ENCODE measurements around the gene ITGB7. TPM values are rescaled to one million over a fixed set of nuclear protein-coding genes. Genes with fewer than 3 reads are reported as not detected.

The ITGB7 gene
- total and polyA plus RNA-seq, 9 of the 15 experiments (the other 6 are each of a cell fraction or from before 2014, with no cell fraction given): 0.06 to 2.0 (median 0.67) TPM

DNA sequence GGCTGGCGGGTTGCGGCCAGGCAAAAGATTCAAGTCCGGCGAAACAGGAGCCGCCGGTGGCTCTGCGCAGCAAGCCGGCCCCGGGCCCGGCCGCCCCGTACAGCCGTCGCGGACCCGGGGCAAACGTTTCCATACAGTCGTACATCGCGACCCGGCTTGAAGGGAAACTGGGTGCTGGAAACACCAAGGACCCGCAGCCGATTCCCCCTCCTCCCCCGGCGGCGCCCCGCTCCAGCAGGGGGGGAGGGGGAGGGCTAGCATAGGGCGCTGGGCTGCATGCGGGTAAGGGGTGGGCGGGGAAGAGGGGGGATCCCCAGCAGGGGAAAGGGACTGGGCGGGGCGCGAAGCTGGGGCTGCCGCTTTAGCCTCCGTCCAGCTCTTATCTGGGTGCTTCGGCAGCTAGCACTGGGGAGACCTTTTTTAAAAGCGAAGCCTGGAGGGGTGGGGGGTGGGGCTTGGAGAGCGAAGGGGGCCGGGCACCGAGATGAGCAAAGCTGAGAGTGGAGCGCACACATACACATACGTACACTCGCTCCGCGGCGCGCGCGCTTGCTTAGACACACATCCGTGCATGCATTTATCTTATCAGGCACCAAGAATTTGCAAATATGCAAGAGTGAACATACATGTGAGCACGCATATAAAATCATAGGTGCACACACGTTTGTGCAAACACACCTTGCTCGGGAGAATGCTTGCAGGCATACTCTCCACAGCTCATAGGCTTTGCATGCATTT lies 13.1 kb upstream of the ITGB7 start (continued):
- TF ChIP-seq PCBP1 (IDR thresholded peaks at IDR 0.05; ENCODE audit: low read depth, low read length, poor library complexity, severe bottlenecking): peak; percentile 53
- TF ChIP-seq TGIF2 (CRISPR knock-in tag; IDR thresholded peaks at IDR 0.05): no peak
- TF ChIP-seq RBBP5 (IDR thresholded peaks at IDR 0.05; ENCODE audit: borderline replicate concordance, insufficient read depth, low read length, poor library complexity, severe bottlenecking): peak; percentile 58
- TF ChIP-seq FOXJ3 (CRISPR knock-in tag; IDR thresholded peaks at IDR 0.05): no peak
- no peak for TF ChIP-seq RBM17 (IDR thresholded peaks at IDR 0.05; ENCODE audit: borderline replicate concordance, low read depth, low read length)
- no peak for TF ChIP-seq ZNF76 (CRISPR knock-in tag; IDR thresholded peaks at IDR 0.05; ENCODE audit: borderline replicate concordance)
- peak; percentile 29; the same call in 1 of the 2 replicates for TF ChIP-seq RBFOX2 (IDR thresholded peaks at IDR 0.05; ENCODE audit: low read depth, low read length)
- TF ChIP-seq CBX3 (IDR thresholded peaks at IDR 0.05; ENCODE audit: borderline replicate concordance in 1 of 2, low read length in 2 of 2): 0 out of 3 replicates have a peak, but pooled peaks of 1 of the 2 experiments have one; percentile 9
- no peak for TF ChIP-seq ZNF436 (CRISPR knock-in tag; IDR thresholded peaks at IDR 0.05)
- TF ChIP-seq, protein P1, sequence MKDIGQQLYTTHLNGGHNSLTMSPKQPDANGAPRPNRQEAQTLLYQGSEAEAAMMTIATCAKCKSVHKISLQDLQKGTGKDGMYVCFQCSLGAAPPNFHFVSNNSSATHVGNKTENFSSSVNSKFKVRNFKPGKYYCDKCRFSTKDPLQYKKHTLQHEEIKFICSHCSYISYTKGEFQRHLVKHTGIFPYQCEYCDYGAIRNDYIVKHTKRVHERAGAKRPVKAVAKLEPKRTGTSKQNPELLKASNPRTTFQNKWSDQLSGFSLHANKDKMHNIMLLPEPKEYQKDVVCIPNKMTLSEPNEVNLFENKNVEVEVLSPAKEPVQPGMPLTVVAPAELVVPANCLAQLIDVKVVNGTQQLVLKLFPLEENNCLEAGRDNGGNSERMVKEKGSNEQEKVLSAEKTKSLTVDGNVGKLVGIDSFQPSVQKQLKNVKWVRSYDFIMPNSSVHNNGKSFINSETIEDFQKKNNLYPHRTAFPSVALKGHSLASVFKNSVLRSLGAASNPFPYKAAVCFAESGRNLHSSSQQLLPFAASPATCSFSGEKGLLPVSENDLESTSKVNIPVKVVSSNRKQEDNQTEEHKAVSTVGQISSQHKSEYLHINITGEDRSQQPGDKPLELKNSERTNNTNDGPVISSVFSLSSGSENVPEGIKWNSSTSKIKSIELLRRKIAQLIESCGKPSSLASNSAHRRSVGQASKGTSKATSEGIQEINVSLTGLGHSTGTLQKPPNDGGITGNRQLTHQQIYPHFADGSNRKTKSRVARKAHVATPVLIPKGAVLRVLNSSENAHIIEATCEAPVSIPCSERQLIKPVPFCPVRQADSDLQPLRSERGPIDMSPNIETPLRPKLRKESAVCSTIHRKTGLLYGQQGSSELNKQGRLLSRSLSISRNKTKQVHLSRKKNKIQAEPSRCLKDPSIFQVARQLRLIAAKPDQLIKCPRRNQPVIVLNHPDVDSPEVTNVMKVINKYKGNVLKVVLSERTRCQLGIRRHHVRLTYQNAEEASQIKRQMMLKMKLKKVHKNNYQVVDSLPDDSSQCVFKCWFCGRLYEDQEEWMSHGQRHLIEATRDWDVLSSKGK (CRISPR knock-in tag; IDR thresholded peaks at IDR 0.05): no peak
- TF ChIP-seq, protein P2, sequence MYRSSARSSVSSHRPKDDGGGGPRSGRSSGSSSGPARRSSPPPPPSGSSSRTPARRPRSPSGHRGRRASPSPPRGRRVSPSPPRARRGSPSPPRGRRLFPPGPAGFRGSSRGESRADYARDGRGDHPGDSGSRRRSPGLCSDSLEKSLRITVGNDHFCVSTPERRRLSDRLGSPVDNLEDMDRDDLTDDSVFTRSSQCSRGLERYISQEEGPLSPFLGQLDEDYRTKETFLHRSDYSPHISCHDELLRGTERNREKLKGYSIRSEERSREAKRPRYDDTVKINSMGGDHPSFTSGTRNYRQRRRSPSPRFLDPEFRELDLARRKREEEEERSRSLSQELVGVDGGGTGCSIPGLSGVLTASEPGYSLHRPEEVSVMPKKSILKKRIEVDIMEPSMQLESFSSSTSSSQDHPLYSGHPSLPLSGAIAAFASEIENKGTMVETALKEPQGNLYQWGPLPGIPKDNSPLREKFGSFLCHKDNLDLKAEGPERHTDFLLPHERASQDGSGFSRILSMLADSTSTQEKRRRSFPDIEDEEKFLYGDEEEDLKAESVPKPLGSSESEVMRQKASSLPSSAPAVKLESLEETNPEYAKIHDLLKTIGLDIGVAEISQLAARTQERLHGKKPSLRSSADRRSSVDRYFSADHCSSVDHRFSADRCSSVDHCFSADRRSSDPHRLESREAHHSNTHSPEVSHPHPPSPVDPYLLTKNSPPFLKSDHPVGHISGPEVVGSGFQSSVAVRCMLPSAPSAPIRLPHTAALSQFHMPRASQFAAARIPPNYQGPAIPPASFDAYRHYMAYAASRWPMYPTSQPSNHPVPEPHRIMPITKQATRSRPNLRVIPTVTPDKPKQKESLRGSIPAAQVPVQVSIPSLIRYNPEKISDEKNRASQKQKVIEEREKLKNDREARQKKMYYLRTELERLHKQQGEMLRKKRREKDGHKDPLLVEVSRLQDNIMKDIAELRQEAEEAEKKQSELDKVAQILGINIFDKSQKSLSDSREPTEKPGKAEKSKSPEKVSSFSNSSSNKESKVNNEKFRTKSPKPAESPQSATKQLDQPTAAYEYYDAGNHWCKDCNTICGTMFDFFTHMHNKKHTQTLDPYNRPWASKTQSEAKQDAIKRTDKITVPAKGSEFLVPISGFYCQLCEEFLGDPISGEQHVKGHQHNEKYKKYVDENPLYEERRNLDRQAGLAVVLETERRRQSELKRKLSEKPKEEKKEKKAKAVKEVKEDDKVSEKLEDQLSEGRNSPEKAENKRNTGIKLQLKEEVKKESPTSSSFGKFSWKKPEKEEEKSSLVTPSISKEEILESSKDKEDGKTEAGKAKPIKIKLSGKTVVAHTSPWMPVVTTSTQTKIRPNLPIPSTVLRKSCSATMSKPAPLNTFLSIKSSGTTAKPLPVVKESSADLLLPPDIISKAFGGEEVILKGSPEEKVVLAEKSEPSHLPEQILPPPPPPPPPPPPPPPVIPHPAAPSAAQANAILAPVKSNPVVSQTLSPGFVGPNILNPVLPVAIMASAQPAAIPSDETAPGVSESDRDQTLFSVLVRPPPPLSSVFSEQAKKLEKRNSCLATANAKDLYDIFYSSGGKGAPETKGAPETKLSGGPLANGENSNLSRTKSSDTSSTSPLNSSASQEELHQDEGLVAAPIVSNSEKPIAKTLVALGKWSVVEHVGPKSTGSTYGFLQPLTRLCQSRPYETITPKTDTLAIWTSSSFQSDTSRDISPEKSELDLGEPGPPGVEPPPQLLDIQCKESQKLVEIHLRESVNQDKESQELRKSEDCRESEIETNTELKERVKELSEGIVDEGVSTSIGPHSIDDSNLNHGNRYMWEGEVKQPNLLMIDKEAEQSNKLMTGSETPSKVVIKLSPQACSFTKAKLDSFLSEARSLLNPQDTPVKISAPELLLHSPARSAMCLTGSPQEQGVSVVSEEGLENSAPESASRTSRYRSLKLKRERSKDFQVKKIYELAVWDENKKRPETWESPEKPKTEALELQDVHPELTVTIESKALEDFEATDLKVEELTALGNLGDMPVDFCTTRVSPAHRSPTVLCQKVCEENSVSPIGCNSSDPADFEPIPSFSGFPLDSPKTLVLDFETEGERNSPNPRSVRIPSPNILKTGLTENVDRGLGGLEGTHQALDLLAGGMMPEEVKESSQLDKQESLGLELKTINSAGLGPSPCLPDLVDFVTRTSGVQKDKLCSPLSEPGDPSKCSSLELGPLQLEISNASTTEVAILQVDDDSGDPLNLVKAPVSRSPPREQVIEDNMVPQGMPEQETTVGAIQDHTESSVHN (IDR thresholded peaks at IDR 0.05; ENCODE audit: borderline replicate concordance in 1 of 2, low read depth in 1 of 2): no peak
- TF ChIP-seq RBM25 (IDR thresholded peaks at IDR 0.05; ENCODE audit: low read depth, low read length, severe bottlenecking): no peak
- TF ChIP-seq KDM5B (IDR thresholded peaks at IDR 0.05; ENCODE audit: insufficient replicate concordance, low read depth, low read length): no peak
- TF ChIP-seq ZNF584 (CRISPR knock-in tag; IDR thresholded peaks at IDR 0.05; ENCODE audit: low read depth): no peak
